SH-SY5Y (cell line): ENCODE data around the gene ARHGDIB.

Source experiments
- GATA2 ChIP-seq: IDR thresholded peaks from 2 replicates; pipeline ENCODE4 v1.6.1; 2011; ENCODE audit warnings: mild to moderate bottlenecking, low read depth, low read length
- GATA3 ChIP-seq: IDR thresholded peaks from 2 replicates; pipeline ENCODE4 v1.6.1; 2011; ENCODE audit warnings: low read depth, mild to moderate bottlenecking, low read length, moderate library complexity

ARHGDIB gene

GRCh38 chr12:14892726-14893505 lies 68.5 kb downstream of the ARHGDIB start:
- TF ChIP-seq GATA3 = no peak
- no peak for TF ChIP-seq GATA2
